GM19455 (cell line): ENCODE data around the gene ZNF534.
"Not testable (repeated sequence)": the region's sequence is repeated elsewhere in the genome, so short reads cannot be mapped to it uniquely, and the experiment has no call there.

Source experiments
- ATAC-seq: cut with Tn5 transposase; IDR thresholded peaks from one replicate; pipeline ENCODE4 v1.9.1; 2021; ENCODE audit not compliant: unreplicated experiment

ZNF534 gene

DNA sequence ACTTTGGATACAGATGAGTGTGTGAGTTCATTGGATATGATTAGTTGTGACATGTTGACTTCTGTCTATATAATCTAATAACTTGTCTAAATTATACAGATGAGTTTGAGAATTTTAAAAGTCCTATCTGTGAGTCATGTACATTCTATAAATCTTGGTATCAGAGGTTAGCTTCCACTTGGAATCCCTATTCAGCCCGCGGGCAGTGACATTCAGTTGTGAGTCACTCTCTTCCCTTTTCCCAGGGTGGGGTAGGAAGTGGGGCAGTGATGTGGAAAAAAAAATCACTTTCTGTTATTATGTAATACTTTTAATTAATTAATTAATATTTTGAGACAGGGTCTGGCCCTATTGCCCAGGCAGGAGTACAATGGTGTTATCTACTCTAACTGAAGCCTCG is 65.6 kb downstream of the ZNF534 start:
- ATAC-seq: no peak

DNA sequence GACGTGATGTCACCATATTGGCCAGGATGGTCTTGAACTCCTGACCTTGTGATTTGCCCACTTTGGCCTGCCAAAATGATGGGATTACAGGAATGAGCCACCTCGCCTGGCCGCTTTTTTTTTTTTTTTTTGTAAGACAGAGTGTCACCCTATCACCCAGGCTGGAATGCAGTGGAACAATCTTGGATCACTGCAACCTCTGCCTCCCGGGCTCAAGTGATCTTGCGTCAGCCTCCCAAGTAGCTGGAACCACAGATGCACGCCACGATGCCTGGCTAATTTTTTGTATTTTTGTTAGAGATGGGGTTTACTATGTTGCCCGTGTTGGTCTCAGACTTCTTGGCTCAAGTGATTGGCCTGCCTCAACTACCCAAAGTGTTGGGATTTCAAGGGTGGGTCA is 69.6 kb downstream of the ZNF534 start:
- ATAC-seq: no peak

DNA sequence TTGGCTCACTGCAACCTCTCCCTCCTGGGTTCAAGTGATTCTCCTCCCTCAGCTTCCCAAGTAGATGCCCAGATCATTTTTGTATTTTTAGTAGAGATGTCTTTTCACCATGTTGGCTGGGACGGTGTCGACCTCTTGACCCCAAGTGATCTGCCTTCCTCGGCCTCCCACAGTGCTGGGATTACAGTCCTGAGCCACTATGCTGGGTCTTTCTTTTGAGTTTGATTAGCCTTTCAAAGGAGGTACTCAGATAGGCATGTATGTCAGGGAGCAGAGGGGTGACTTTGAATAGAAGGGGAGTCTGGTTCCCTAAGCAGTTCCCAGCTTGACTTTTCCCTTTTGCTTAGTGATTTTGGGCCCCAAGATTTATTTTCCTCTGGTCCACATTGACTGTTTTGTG is 71.5 kb downstream of the ZNF534 start:
- not testable (repeated sequence) for ATAC-seq

DNA sequence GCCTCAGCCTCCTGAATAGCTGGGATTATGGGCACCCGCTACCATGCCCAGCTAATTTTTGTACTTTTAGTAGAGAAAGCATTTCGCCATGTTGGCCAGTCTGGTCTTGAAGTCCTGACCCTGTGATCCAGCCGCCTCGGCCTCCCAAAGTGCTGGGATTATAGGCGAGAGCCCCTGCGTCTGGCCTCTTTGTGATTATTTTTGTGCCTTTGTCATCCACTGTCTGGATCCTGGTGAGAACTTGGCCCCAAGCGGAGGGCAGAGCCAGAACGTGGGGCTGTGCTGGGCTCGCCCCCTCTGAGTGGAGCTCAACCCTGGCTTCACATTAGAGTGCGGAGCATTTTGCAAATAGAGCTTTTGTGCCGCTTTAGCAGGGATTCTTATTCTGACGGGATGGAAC is 72.0 kb downstream of the ZNF534 start:
- not testable (repeated sequence) for ATAC-seq
